Endothelial cell (in vitro differentiated cells): ENCODE results near the gene KRT20. TPM values are rescaled to one million over a fixed set of nuclear protein-coding genes. Genes with fewer than 3 reads are reported as not detected.

Experiments used
- DNase-seq: peaks from one replicate; pipeline ENCODE4 v3.0.0; 2021; ENCODE audit warnings: low spot score
- H3K27ac Mint-ChIP-seq: one replicate; pipeline ENCODE4 v1.8.0; 2021; ENCODE audit warnings: mixed read lengths, inconsistent platforms; ENCODE audit not compliant: unreplicated experiment
- H3K27me3 Mint-ChIP-seq: one replicate; pipeline ENCODE4 v1.8.0; 2021; ENCODE audit warnings: mild to moderate bottlenecking, moderate library complexity, mixed read lengths, inconsistent platforms; ENCODE audit not compliant: unreplicated experiment
- H3K36me3 Mint-ChIP-seq: one replicate; pipeline ENCODE4 v1.8.0; 2021; ENCODE audit warnings: mild to moderate bottlenecking, low read depth, mixed read lengths, inconsistent platforms; ENCODE audit not compliant: unreplicated experiment
- H3K4me1 Mint-ChIP-seq: one replicate; pipeline ENCODE4 v1.8.0; 2021; ENCODE audit warnings: mild to moderate bottlenecking, mixed read lengths, inconsistent platforms; ENCODE audit not compliant: unreplicated experiment
- H3K4me3 Mint-ChIP-seq: one replicate; pipeline ENCODE4 v1.8.0; 2021; ENCODE audit warnings: mild to moderate bottlenecking, mixed read lengths, inconsistent platforms; ENCODE audit not compliant: unreplicated experiment
- H3K9me3 Mint-ChIP-seq: one replicate; pipeline ENCODE4 v1.8.0; 2021; ENCODE audit warnings: mixed read lengths, inconsistent platforms; ENCODE audit not compliant: unreplicated experiment
- total RNA-seq: library from RNA; stranded (reverse); fragmentation: NEBNext Ultra II Directional; extraction: Animal tissue kit (Norgen Biotek cat#: 25700); gene quantifications from one replicate; pipeline ENCODE4 v1.2.1, GENCODE V29; 2021; ENCODE audit not compliant: unreplicated experiment
- TF ChIP-seq, protein P1 (sequence below): fragments of 200-600 bp; sonication (generic); IDR thresholded peaks from one replicate; pipeline ENCODE4 v1.5.0; 2021; ENCODE audit warnings: antibody characterized with exemption; ENCODE audit not compliant: unreplicated experiment

The KRT20 gene
- total RNA-seq, 1 donor from 2014 or later, result not detected

GRCh38 chr17:40828454-40829044 is 56.5 kb downstream of the KRT20 start:
- no peak for DNase-seq
- H3K36me3 Mint-ChIP-seq, result peaks cover 4% of the 10 kb centered on the region
- no peaks in the 10 kb centered on the region for H3K9me3 Mint-ChIP-seq
- peaks cover 18% of the 10 kb centered on the region for H3K4me1 Mint-ChIP-seq
- H3K27ac Mint-ChIP-seq, result no peak overlapping the region
- no peak overlapping the region for H3K4me3 Mint-ChIP-seq
- TF ChIP-seq, protein P1, sequence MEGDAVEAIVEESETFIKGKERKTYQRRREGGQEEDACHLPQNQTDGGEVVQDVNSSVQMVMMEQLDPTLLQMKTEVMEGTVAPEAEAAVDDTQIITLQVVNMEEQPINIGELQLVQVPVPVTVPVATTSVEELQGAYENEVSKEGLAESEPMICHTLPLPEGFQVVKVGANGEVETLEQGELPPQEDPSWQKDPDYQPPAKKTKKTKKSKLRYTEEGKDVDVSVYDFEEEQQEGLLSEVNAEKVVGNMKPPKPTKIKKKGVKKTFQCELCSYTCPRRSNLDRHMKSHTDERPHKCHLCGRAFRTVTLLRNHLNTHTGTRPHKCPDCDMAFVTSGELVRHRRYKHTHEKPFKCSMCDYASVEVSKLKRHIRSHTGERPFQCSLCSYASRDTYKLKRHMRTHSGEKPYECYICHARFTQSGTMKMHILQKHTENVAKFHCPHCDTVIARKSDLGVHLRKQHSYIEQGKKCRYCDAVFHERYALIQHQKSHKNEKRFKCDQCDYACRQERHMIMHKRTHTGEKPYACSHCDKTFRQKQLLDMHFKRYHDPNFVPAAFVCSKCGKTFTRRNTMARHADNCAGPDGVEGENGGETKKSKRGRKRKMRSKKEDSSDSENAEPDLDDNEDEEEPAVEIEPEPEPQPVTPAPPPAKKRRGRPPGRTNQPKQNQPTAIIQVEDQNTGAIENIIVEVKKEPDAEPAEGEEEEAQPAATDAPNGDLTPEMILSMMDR, result no peak
- peaks cover 3% of the 10 kb centered on the region for H3K27me3 Mint-ChIP-seq

- Mint-ChIP-seq H3K4me3 (no peak overlapping the region), H3K27me3 (peaks cover 3% of the 10 kb centered on the region), H3K4me1 (peaks cover 18% of the 10 kb centered on the region), H3K9me3 (no peaks in the 10 kb centered on the region), H3K36me3 (peaks cover 4% of the 10 kb centered on the region), H3K27ac (no peak overlapping the region)
- TF ChIP-seq, protein P1, result no peak
- DNase-seq, result no peak
Observed at GRCh38 chr17:40827746-40828453, 57.1 kb downstream of the KRT20 start.

Other genes with a start within 250 kb of the KRT20 start
- gene SMARCE1, start 237.4 kb downstream of the KRT20 start, total RNA-seq, result 138 TPM
- gene KRT222, start 220.1 kb downstream of the KRT20 start, total RNA-seq, result 1.2 TPM
- not detected for gene KRT24, start 181.5 kb downstream of the KRT20 start, total RNA-seq
- not detected for gene KRT25, start 129.9 kb downstream of the KRT20 start, total RNA-seq
- gene KRT26, start 113.0 kb downstream of the KRT20 start, total RNA-seq, result not detected
- gene KRT27, start 102.7 kb downstream of the KRT20 start, total RNA-seq, result not detected
- gene KRT28, start 85.3 kb downstream of the KRT20 start, total RNA-seq, result not detected
- gene KRT10, start 62.6 kb downstream of the KRT20 start, total RNA-seq, result 28.2 TPM
- not detected for gene KRT12, start 18.0 kb downstream of the KRT20 start, total RNA-seq
- gene KRT23, start 52.4 kb upstream of the KRT20 start, total RNA-seq, result not detected
- 0.15 TPM for gene KRT39, start 81.7 kb upstream of the KRT20 start, total RNA-seq
- not detected for gene KRT40, start 99.1 kb upstream of the KRT20 start, total RNA-seq
- not detected for gene KRTAP3-3, start 108.9 kb upstream of the KRT20 start, total RNA-seq
- gene KRTAP3-2, start 114.7 kb upstream of the KRT20 start, total RNA-seq, result not detected
- not detected for gene KRTAP3-1, start 123.9 kb upstream of the KRT20 start, total RNA-seq
- gene KRTAP1-5, start 142.0 kb upstream of the KRT20 start, total RNA-seq, result not detected
- not detected for gene KRTAP1-4, start 145.0 kb upstream of the KRT20 start, total RNA-seq
- gene KRTAP1-3, start 149.6 kb upstream of the KRT20 start, total RNA-seq, result not detected
- not detected for gene KRTAP1-1, start 156.2 kb upstream of the KRT20 start, total RNA-seq
- gene KRTAP2-1, start 162.1 kb upstream of the KRT20 start, total RNA-seq, result not detected
- gene KRTAP2-2, start 170.0 kb upstream of the KRT20 start, total RNA-seq, result not detected
- not detected for gene KRTAP2-3, start 174.9 kb upstream of the KRT20 start, total RNA-seq
- not detected for gene KRTAP2-4, start 180.6 kb upstream of the KRT20 start, total RNA-seq
- gene KRTAP4-7, start 198.9 kb upstream of the KRT20 start, total RNA-seq, result not detected
- not detected for gene KRTAP4-8, start 212.9 kb upstream of the KRT20 start, total RNA-seq
- not detected for gene KRTAP4-16, start 217.0 kb upstream of the KRT20 start, total RNA-seq
- gene KRTAP4-9, start 220.1 kb upstream of the KRT20 start, total RNA-seq, result not detected
- gene KRTAP4-11, start 233.1 kb upstream of the KRT20 start, total RNA-seq, result not detected
- gene KRTAP4-12, start 238.9 kb upstream of the KRT20 start, total RNA-seq, result not detected